ENCODE measurements around the gene SMPD1.

Gene SMPD1

DNA sequence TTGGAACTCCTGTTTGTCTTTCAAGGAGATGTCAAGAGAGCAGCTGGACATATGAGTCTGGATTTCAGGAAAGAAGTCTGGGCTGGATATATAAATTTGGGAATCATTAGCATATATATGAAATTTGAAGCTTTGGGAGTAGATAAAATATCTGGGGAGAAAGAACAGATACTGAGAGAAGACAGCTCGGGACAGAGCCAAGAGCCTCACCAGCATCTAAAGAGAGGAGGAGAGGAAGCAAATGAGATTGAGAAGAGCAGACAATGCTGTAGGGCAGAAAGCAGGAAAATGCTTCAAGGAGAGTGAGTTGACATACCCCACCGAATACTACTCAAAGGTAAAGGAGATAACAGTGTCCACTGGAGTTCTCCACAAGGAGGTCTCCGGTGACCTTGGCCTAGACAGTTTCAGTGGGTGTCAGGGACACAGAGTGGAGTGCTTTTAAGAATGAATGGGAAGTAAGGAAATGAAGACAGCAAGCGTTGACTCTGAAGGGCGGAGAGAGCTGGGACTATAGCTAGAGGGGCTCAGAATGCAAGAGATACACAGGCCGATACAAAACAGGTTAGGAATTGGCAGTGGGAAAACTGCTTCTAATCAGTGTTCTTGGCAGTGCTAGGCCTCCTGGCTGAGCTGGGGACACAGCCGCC is 27.8 kb downstream of the SMPD1 start:
- DNase-seq, result no peak

DNA sequence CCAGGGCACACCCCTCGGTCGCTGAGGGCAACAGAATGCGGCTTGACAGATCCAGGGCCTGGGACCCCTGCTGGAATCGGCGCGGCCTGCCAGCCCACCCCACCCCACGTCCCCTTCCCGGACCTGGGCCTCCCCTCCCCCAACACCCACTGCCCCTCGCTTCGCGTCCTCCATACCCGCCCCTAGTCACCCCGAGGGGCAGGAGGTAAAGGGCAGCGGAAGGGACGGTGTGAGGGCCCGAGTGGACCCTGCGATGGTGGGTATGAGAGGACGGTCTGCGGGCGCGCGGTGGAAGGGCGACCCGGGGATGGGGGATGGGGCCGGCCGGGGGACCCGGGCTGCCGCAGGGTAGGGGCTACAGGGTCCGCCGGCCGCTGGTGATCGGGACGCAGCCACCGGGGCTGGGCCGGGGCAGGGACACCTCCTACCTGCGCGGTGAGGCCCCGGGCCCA is 28.3 kb downstream of the SMPD1 start:
- DNase-seq, result no peak

DNA sequence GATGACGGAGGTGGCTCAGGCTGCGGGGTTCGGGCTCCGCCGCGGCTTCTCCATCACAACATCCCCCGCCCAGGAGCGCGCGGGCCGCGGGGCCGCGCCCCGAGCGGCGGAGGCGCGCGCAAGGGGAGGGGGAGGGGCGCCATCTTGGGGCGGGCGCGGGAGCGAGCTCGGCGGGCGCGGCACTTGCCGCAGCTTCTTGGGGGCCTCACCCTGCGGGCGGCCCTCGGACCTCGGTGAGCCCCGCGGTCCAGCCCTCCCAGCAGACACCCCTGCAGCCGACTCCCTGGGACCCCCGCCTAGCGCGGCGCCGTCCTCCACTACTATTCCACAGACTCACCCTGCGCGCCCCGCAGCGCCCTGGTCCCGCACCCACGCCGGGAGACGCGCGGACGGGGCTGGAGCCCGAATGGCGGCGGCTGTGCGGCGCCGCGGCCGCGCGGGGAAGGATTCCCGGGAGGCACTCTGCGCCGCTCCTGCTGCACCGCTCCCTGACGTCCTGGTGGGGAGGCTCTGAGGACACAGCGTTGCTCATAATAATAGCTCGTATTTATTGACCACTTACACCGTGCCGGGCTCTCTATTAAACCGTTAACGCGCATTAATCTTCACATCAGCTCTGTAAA is 28.8 kb downstream of the SMPD1 start, which contains the start of gene APBB1:
APBB1 (minus strand) TSS at position 86 of the 623 bp plus-strand sequence. CDS start 7,747 bp downstream, outside the sequence.
- no peak for DNase-seq

DNA sequence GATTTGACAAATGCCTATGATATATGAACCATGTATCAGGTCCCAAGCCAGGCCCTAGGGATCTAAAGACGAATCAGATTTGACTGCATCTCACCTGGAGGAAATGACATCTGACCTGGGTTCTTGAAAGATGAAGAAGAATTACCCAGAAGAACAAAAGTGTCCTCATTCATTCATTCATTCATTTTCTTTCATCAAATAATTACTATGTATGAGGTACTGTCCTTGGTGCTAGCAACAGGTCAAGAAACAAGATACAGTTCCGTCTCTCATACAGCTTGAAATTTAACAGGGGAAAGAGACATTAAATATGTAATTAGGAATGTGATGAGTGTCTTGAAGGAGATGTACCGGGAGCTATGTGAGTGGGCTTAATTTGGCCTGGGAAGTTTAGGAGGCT is 30.4 kb downstream of the SMPD1 start:
- no peak for DNase-seq

DNA sequence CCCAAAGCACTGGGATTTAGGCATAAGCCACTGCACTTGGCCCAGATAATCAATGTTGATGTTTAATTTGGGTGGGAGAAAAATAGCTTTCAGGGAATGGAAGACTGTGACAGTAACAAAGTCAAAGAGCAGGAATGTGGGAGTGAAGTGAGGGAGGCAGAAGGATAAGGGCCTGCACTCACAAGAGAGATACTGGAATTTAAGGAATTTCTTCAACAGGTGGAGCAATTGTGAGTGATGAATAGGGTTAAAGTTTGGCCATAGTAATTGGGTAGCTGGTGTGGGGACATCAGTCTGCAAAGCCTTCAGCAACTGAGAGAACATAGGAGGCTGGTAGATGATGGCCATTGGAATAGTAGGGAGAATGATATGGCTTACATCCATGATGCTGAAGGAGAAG is 37.2 kb downstream of the SMPD1 start:
- DNase-seq, result no peak

DNA sequence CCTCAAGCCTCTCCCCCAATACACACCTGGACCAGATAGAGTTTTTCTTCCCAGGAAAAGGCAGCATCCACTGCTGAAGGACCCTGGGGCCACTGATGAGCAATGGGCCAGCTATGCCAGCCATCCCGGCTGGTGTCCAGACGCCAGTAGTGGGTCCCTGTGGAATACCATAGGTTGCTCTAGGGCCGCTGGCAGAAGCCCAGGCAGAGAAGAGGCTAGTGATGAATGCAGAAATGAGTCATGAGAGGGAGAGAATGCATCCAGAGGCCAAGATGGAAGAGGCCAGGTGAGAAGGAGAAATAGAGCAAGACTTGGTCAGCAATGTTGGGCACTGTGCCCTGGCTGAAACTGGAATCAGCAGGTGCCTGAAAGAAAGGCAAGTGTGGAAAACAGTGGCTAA is 41.6 kb downstream of the SMPD1 start:
- DNase-seq, result peak; percentile 84

DNA sequence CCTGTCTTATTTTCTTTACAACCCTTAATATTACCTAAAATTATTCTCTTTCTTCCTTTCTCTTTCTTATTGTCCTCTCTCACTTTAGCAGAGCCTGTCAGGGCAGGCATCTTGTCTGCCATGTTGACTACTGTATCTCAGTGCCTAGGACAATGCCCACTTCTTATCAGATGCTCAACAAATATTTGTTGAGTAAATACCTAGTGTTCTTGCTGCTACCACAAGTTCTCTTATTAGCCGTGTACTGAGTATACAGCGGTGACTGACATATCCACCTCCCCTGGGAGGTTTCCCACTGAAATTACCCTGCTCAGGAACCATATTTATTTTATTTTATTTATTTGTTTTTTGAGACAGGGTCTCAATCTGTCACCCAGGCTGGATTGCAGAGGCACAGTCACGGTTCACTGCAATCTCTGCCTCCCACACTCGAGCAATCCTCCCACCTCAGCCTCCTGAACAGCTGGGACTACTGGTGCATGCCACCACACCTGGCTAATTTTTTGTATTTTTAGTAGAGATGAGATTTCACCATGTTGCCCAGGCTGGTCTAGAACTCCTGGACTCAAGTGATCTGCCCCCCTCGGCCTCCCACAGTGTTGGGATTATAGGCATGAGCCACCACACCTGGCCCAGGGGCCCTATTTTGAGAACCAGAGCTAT is 43.9 kb downstream of the SMPD1 start:
- no peak for DNase-seq

DNA sequence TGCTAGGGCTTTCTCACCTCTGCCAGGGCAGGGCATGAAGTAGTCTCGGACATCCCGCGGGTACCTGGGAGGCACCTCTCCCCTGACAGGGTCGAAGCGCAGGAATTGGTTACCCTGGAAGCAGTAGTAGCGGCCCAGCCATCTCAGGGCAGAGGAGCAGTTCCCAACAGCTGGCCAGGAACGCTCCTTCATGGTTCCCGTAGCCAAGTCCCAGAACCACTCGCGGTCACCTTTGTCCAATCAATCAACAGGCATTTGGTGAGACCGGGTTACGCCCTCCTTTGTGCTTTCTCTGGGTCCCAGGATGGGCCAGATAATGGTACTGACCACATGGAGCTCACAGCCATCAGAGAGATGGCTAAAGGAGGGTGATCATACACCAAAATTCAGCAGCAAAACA is 47.1 kb downstream of the SMPD1 start:
- no peak for DNase-seq

DNA sequence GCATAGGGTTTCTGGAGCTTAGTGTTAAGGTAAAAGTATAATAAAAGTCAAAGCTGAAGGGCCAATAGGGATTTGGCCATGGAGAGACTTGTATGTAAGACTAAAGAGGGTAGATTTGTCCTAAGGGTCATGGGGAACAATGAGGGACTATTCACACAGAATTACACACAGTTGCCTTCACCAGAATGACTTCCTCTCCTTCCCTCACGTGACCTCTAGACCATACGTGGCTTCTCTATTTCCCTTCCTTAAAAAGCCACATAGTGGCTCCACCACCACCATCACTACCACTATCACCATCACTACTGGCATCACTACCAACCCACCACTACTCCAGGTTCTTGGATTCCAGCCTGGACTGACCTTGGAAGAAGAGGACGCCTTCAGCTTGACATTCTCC is 47.7 kb downstream of the SMPD1 start:
- DNase-seq, result no peak

DNA sequence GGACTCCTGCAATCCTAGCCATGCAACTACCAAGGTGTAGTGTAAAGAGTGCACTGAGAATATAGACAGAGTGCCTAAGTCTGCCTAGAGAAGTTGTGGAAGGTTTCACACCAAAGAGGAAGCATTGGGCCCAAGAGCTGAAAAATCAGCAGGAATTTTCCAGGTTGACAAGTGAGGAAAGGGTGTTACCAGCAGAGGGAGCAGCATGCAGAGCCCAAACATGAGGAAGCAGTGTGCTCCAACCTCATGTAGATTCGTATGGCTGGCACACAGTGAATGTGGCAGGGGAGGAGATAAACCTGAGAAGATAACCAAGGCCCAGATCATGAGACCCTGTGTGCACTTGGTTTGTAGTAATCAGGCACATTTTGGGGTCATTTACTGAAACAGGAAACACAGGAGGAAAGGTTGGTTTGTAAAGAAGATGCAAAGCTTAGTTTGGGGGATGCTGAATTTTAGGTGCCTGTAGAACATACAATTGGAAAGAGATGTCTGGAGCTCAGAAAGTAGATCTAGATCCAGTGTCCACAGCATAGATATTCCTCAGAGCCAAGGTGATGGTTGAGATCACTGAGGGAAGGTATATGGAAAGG is 48.8 kb downstream of the SMPD1 start:
- DNase-seq, result no peak

DNA sequence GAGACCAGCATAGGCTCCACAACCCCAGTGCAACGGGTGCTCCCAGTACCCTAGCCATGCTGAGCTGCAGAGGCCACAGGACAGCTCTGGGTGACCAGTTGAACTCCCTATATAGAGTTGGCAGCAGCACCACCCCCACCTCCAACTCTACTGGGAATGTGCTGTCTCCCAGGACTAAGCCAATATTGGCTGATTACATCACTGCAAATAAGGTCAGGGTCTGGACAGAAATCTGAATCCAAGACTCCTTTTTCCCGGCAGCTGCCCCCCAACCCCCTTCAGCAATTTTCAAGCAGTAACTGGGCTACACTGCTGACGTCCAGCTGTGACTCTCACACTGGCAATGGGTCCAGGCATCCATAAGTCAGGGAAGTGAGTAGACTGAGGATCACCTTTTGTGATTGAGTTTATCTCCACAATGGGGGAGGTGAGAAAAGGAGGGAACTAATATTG is 50.7 kb downstream of the SMPD1 start, which contains the start of gene HPX:
HPX (minus strand) TSS at position 82 of the 453 bp plus-strand sequence; CDS start at position 58, 24 bp downstream.
- no peak for DNase-seq

DNA sequence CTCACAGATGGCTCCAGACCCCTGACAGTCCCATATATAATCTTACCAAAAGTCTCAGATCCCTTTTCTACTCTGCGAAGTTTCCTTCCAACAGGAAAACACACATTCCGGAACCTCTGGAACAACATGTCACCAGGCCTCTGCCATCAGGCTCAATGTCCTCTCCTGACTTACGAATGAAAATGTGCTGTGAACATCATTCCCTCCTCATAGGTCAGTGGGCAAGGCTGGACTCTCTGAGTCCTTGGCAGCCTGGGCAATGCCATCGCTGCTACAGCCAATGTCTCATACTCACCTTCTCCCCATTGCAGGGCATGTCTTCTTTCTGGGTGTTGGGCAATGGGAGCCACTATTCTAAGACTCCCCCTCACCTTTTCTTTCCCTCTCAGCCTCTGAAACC is 52.2 kb downstream of the SMPD1 start:
- DNase-seq, result no peak

DNA sequence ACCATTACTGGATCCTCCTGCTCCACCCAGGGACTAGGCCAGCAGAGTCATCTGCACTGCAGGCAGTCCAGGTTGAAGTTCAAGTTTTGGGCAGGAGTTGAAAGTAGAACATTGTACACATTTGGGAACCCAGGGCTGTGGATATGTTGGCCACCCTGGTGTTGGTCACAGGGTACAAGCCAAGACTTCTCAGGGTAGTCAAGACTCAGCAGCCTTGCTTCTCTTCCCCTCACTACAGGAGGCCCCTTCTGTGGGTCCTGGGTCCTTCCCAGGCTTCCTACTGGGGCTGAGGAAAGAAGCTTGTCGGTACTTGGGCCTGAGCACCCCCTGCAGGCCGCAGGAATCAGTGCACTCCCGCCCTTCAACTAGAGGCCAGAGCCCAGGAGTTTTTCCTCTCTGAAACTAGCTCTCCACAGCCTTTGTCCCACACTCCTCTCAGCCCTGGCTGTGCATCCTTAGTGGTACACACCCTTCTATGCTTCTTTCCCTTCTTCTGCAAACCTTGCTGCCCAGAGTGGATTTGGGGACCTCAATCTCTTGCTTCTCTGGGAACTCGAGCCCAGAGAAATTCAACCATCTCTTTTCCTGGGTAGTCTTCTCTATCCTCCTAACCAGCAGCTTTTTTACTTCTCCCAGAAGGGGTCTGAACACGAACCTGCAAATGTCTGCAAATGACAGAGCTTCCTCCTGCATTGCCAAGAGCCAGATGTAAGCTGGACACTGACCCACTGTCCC is 53.2 kb downstream of the SMPD1 start:
- DNase-seq, result no peak

Measured in T1000 (cell line).